Measurements from ENCODE around the gene TNRC6C. TPM values are rescaled to one million over a fixed set of nuclear protein-coding genes. Genes with fewer than 3 reads are reported as not detected.

Gene TNRC6C
- total and polyA plus RNA-seq, 9 of the 15 experiments (the other 6 are each of a cell fraction or from before 2014, with no cell fraction given) = 0.20 to 4.9 (median 2.3) TPM

DNA sequence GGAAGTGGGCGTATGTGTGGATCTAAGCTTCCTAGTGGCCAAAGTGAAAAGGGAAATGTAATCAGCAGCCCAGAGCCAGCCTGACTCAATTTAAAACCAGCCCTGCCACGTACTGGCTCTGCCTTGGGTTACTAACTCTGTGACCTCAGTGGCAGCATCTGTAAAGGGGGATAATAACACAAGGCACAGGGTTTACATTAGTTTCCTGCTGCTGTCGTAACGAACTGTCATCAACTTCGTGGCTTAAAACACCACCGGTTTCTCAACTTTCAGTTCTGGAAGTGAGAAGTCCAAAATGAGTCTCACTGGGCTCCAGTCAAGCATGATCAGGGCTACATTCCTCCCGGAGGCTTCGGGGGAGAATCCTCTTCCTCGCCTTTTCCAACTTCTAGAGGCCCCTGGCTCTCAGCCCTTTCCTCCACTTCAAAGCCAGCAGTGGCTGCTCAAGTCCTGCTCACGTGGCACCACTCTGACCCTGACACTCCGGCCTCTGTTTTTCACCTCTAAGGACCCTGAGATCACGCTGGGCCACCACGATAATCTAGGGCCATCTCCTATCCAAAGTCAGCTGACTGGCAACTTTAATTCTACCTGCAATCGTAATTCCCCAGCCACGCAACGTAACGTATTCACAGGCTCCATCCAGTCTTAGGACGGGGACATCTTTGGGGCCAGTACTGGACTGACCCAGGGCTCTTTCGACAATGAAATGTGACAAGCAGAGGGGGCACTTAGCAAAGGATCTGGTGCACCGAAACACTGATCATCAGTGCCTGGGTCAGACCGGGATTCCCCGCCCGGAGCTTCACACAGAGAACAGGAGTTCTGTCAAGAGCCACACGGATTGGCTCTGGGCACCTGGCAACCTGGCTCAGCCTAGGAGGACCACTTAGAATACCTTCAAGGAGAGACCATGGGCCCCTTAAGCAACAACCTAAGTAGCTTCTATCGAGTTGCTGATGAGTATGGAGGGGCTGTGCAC, 155.6 kb downstream of the TNRC6C start (continued):
- TF ChIP-seq, protein P1, sequence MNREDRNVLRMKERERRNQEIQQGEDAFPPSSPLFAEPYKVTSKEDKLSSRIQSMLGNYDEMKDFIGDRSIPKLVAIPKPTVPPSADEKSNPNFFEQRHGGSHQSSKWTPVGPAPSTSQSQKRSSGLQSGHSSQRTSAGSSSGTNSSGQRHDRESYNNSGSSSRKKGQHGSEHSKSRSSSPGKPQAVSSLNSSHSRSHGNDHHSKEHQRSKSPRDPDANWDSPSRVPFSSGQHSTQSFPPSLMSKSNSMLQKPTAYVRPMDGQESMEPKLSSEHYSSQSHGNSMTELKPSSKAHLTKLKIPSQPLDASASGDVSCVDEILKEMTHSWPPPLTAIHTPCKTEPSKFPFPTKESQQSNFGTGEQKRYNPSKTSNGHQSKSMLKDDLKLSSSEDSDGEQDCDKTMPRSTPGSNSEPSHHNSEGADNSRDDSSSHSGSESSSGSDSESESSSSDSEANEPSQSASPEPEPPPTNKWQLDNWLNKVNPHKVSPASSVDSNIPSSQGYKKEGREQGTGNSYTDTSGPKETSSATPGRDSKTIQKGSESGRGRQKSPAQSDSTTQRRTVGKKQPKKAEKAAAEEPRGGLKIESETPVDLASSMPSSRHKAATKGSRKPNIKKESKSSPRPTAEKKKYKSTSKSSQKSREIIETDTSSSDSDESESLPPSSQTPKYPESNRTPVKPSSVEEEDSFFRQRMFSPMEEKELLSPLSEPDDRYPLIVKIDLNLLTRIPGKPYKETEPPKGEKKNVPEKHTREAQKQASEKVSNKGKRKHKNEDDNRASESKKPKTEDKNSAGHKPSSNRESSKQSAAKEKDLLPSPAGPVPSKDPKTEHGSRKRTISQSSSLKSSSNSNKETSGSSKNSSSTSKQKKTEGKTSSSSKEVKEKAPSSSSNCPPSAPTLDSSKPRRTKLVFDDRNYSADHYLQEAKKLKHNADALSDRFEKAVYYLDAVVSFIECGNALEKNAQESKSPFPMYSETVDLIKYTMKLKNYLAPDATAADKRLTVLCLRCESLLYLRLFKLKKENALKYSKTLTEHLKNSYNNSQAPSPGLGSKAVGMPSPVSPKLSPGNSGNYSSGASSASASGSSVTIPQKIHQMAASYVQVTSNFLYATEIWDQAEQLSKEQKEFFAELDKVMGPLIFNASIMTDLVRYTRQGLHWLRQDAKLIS (CRISPR knock-in tag; IDR thresholded peaks at IDR 0.05) = no peak
- no peak for TF ChIP-seq KLF10 (CRISPR knock-in tag; IDR thresholded peaks at IDR 0.05)
- TF ChIP-seq, protein P2, sequence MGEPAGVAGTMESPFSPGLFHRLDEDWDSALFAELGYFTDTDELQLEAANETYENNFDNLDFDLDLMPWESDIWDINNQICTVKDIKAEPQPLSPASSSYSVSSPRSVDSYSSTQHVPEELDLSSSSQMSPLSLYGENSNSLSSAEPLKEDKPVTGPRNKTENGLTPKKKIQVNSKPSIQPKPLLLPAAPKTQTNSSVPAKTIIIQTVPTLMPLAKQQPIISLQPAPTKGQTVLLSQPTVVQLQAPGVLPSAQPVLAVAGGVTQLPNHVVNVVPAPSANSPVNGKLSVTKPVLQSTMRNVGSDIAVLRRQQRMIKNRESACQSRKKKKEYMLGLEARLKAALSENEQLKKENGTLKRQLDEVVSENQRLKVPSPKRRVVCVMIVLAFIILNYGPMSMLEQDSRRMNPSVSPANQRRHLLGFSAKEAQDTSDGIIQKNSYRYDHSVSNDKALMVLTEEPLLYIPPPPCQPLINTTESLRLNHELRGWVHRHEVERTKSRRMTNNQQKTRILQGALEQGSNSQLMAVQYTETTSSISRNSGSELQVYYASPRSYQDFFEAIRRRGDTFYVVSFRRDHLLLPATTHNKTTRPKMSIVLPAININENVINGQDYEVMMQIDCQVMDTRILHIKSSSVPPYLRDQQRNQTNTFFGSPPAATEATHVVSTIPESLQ (CRISPR knock-in tag; IDR thresholded peaks at IDR 0.05) = no peak
- peak; percentile 47 for TF ChIP-seq POLR2AphosphoS2 (IDR thresholded peaks at IDR 0.05; ENCODE audit: low read length)
- TF ChIP-seq, protein P3, sequence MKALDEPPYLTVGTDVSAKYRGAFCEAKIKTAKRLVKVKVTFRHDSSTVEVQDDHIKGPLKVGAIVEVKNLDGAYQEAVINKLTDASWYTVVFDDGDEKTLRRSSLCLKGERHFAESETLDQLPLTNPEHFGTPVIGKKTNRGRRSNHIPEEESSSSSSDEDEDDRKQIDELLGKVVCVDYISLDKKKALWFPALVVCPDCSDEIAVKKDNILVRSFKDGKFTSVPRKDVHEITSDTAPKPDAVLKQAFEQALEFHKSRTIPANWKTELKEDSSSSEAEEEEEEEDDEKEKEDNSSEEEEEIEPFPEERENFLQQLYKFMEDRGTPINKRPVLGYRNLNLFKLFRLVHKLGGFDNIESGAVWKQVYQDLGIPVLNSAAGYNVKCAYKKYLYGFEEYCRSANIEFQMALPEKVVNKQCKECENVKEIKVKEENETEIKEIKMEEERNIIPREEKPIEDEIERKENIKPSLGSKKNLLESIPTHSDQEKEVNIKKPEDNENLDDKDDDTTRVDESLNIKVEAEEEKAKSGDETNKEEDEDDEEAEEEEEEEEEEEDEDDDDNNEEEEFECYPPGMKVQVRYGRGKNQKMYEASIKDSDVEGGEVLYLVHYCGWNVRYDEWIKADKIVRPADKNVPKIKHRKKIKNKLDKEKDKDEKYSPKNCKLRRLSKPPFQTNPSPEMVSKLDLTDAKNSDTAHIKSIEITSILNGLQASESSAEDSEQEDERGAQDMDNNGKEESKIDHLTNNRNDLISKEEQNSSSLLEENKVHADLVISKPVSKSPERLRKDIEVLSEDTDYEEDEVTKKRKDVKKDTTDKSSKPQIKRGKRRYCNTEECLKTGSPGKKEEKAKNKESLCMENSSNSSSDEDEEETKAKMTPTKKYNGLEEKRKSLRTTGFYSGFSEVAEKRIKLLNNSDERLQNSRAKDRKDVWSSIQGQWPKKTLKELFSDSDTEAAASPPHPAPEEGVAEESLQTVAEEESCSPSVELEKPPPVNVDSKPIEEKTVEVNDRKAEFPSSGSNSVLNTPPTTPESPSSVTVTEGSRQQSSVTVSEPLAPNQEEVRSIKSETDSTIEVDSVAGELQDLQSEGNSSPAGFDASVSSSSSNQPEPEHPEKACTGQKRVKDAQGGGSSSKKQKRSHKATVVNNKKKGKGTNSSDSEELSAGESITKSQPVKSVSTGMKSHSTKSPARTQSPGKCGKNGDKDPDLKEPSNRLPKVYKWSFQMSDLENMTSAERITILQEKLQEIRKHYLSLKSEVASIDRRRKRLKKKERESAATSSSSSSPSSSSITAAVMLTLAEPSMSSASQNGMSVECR (CRISPR knock-in tag; IDR thresholded peaks at IDR 0.05) = no peak
- no peak for TF ChIP-seq ZFPM2 (CRISPR knock-in tag; IDR thresholded peaks at IDR 0.05)
- TF ChIP-seq FOXJ3 (CRISPR knock-in tag; IDR thresholded peaks at IDR 0.05) = no peak
- no peak for TF ChIP-seq HMGN3 (IDR thresholded peaks at IDR 0.05; ENCODE audit: borderline replicate concordance, extremely low read depth, insufficient read length, low read depth, low read length)
- TF ChIP-seq ETV1 (tag; conservative IDR thresholded peaks at IDR 0.05; ENCODE audit: low read depth) = no peak
- no peak for TF ChIP-seq ATF7 (IDR thresholded peaks at IDR 0.05)
- TF ChIP-seq CREB1 (IDR thresholded peaks at IDR 0.05) = no peak
- TF ChIP-seq CREB1 (CRISPR knock-in tag; IDR thresholded peaks at IDR 0.05) = no peak
- TF ChIP-seq ZNF75A (CRISPR knock-in tag; IDR thresholded peaks at IDR 0.05) = no peak
- no peak for TF ChIP-seq JUND (IDR thresholded peaks at IDR 0.05; ENCODE audit: borderline replicate concordance, low read depth, low read length)
- TF ChIP-seq JUND (tag; IDR thresholded peaks at IDR 0.05; ENCODE audit: borderline replicate concordance, low read depth, low read length) = no peak
- no peak for TF ChIP-seq ARNT (IDR thresholded peaks at IDR 0.05)
- no peak for TF ChIP-seq CXXC5 (CRISPR knock-in tag; IDR thresholded peaks at IDR 0.05)
